HG02885 (cell line): ENCODE data around the gene MTOR.

Experiments
- ATAC-seq: cut with Tn5 transposase; IDR thresholded peaks from one replicate; pipeline ENCODE4 v1.9.1; 2021; ENCODE audit warnings: mild to moderate bottlenecking; ENCODE audit not compliant: unreplicated experiment, poor library complexity

The MTOR gene

DNA sequence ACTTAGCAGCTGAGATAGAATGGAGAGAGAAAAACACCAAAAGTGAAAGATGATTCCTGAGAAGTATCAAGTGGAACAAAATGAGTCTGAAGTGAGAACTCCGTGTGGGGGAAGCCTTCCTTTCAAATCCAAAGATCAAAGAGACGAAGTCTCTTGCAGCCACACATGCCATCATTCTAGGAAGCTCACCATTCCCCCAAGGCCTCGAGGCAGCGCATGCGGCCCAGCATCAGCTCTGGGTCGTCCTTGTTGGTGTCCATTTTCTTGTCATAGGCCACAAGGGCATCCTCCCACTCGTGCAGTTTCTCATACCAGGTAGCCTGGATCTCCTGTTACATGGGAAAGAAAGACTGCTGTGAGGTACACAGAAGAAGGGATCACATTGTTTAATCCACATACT lies 105.4 kb downstream of the MTOR start:
- no peak for ATAC-seq

DNA sequence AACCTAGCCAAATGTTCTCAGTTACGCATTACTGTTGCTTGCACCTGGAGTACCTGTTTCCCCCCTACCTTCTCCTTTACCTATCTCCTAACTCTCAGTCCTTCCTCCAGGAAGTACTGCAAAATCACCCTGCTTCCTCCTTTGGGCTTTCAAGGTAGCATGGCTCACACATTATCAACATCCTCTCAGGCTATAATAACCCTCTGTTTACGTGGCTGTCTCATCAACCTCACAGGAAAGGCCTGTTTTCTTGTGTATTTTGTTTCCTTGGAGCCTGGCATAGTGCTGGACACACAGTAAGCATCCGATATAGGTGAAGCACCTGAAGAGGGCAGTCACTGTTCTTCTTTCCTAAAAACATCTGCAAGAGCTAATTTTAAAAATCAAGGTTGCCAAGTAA lies 105.9 kb downstream of the MTOR start:
- no peak for ATAC-seq

DNA sequence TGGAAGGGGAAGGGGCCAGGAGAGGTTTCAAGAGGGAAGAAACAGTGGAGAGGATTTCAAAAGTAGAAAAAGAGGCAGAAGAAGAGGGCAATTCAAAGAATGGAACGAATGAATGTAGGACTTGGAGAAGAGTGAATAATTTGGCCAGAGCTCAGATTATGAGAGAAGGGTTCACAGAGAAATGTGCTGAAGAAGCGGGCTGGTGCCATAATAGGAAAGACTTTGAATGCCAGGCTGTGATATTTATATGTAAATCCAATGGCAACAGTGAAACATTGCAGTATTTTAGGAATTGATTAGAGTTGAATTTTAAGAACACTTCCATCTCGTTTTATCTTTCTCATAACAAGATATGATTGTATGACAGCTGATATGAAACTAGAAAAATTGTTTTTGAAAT lies 109.2 kb downstream of the MTOR start:
- no peak for ATAC-seq

DNA sequence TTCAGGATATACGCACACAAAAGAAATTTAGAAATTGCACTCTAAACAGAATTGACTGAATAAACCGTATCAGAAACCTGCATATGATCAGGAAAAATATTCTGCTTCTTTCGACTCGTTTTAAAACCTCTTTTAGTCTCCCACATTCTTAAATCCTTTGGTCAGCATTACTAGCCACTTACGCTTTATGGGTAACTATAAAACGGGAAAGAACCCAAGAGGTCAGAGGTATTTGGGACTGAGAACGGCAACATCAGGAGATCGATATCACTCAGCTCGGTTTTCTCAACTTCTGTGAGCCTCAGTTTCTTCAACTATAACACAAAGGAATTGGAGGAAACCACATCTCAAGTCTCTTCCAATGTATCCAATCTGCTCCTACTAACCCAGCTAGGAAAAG lies 109.6 kb downstream of the MTOR start:
- no peak for ATAC-seq

DNA sequence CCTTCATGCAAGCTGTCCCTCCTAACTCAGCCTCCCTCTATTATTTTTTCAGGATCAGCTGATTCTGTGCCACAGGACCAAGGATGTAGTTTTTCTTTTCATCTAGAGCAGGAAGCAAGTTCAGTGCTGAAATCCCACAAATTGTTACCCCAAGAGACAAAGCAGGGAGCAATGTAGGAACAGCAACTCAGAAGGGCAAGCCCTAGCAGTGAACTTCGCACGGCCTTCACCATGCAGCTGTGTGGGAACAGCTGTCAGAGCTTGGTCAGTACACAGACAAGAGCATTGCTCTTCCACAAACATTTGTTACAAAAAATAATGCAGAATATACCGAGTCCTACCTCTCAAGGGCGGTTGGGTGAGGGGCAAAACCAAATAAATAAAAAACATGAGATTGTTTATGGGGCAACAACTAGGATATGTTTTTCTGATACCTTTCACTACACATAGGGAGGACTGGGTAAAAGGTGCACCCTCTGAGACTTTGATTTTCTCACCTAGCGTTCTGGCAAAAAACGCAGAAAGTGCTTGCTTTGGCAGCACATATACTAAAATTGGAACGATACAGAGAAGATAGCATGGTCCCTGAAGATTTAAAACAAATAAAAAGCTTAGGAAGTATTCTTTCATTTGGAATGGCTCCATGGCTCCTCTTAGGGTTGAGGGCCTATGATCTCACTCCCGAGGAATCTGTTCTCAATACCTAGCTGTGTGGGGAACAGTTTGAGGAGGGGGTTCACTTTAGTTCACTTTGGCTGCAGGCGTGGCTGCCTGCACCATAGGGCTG lies 110.3 kb downstream of the MTOR start:
- no peak for ATAC-seq

DNA sequence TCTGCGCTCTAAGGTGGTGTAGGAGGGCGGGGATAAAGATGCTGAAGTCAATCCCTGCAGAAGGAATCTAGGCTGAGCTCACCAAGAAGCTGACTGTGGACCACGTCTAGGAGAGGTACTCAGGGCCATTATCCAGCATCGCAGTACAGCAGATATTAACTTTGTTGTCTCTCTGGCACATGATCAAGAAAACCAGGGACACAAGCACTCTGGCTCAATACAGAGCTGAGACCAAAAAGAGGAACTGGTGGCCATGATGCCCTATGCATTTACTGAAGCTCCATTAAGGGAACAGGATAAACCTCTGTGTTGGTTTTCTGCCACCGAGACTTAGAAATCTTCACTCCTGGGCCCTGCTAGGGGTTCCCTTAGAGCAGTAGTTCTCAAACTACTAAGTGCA lies 111.2 kb downstream of the MTOR start:
- no peak for ATAC-seq

DNA sequence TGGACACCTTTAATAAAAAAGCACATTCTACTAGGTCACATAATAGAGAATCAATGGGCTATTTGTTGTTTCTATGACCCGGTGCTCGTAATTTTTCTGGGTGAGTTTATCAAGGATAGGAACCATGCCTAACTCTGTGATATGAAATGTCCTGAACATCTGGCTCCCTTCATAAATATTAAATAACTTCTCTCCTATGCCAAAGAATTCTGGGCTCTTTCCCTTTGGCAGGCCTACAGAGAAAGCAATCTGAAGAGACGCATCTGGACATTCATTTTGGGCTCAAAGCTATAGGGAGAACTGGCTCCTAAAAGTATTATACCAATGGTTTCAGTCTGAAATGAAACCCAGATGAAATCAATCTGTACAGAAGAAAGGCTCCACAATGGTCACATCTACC lies 112.0 kb downstream of the MTOR start:
- ATAC-seq = no peak

DNA sequence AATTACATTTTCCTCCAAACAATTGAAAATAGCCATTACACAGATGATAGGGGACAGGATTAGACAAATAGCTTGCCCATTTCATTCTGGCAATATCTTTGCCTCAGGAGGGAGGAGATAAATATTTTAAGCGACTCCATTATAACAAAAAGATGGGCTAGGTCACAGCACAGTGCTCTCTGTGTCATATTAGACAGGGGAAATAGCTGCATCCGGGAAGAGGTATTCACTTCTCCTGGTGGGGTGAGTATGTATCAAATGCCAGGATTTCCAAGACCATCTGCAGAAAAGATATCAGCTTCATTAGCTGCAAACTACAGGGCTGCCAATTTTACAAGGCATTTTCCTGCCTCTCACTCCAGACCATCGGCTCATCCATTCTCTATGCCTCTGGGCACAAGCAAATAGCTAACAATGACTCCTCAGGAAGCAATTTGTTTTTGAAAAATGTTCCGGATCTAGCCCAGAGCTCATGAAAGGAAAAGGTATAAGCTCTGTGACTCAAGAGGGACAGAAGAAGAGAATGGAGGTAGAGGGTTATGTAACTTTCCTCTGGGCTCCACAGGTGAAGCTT lies 115.1 kb downstream of the MTOR start:
- ATAC-seq = no peak

DNA sequence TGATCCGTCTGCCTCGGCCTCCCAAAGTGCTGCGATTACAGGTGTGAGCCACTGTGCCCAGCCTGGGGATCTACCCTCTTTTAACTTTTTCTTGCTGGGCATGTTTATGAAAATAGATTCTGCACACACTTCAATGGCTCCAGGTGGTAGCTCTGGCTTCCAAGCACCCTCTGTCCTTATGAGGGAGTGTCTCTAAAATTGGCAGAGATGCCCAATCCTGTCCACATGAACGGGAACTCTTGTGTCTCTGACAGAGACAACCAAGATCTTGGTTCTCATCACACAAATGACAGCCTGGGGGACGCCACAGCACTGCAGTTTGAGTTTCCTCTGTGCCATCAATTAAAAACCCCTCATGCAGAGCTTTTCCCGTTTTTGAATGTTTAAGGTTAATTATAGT lies 116.6 kb downstream of the MTOR start:
- ATAC-seq = no peak

DNA sequence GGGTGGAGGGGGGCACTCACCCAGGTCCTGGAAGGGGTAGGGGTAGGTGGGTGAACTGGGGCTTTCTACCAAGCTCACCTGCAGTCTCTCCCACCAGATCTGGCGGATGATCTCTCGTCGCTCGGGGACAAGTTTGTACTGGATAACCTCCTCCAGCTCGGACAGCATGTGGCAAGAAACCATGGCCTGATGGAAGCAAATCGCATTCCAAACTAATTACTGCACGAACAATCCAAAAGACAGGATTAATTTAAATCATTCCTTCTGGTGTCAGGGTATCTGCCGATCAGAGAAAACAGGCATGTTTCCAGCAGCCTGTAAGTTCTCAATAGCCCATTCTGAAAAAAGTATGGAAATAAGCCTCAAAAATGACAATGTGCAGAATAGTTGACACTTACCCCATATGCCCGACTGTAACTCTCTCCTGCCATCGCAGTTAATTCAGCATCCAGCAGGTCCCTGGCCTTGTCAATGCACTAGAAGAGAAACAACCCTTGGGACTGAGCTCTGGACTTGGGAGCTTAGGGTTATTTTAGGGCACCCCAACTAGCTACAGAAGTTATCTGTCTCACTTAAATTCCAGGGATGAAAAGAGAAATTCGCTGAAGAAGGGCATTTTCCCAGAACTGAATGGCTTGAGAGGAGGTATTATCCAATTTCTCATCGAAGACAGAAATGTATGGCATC lies 117.6 kb downstream of the MTOR start:
- no peak for ATAC-seq

DNA sequence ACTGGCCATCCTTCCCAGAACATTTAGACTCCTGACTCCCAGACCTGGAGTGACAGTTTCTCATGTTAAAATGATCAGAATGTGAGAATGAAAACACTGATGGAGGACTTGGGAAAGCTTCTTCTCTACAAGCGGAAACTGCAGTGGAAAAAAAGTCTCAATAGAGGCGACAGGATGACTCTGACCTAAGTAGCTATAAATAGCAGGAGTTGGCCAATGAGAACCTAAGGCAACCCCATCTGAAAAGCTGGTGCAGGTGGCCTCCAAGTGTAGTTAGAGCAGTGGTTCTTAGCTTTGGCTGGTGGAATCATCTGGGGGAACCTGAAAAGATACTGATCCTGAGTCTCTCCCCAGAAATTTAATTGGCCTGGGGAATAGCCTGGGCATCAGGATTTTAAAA lies 118.4 kb downstream of the MTOR start:
- ATAC-seq = no peak

DNA sequence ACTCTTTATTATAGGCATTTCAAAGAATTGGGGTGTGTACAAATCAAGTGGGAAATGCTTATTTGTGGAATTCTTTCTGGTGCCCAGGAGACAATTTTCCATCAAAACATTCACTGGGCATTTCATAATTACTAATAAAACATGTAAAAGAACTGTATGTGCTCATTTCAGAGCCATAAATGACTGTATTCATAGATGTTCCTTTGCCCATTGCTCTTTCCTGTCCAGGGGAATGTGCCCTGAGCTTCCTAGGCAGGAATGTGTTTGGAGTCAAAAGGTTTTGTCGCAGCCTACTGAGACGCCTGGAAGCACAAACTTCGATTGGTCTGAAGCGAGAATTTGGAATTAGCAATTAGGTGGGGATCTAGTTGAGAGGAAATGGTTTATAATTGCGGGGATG lies 119.0 kb downstream of the MTOR start:
- no peak for ATAC-seq

DNA sequence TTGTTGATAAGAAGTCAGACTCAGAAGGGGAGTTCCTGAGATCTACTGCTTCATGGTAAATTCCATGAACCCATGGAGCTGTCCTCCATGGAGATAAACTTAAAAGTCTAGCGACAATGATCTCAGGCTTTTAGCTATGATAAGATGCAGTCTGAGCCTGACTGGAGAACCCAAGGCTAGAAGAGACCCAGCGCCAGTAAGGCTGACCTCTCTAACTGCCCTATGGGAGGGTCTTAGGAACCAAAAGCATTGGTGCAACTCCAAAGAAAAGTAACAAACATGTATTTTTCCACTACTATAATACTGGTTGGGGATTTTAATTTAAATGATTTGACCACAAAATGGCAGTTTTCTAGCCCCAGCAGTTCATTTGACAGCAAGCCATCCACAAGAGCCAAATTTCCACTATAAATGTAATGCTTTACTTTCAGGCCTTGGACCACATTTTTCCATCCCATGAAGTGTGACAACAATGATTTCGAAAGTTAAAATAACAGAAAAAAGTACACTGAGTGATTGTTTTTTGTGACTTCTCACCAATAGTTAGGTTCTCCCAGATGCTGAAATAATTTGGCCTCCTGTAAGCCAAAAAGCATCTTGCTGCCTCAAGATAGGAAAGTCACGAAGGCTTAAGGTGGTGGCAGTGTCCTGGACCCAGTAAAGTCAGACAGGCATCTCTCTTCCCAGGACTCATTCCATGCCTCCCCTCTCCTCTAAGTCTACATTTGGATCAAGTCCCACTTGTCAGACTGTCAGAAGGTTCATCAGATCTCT lies 119.5 kb downstream of the MTOR start:
- no peak for ATAC-seq

DNA sequence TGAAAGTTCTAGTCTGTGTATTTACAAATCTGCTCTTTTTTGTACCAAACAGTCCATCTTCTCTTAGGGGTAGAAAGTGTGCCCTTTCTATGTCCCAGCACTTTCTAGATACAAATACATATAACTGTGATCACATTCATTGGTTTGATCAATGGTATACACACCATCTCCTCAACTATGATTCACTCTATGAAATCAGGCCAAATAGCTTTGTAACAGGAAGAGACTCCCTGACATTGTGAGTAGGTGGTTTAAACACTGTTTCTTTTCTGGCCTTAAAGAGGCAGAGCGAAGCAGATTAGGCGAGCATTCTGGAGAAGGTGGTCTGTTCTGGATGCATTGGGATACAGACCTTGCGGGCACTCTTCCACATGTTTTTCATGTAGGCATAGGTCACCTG lies 123.4 kb downstream of the MTOR start:
- ATAC-seq = no peak

DNA sequence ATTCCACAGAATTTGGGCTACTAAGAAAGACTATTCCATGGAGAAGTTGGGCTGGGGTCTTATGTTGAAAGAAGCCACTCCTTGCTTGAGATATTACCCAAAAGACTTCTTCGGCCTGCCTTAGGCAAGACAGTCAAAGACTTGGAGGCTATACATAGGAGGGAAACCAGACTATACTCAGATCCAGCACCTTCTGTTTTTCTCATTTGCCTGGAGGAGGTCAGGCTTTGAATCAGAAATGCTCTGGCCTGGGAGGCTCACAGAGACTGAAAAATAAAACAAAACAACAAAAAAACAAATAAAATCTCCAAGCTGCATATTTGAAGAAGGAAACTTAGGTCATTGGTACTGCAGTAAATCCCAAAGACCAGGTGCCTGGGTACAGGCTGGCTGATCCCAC lies 124.3 kb downstream of the MTOR start:
- no peak for ATAC-seq

DNA sequence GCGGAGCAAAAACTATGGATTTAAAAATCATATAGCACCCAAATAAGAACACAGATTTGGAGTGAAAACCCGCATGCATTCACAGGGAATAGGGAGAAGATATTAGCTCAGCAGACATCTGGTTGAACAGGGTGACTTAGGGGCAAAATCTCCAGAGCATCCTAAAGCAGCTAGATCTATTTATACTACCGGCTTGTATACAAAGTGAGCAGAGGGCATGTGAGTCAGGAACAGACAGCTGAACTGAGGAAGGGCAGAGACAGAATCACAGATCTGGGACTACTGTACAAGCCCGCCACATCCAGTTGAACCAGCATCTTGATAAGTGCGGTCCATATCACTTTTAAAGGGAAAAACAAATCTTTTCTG lies 127.5 kb downstream of the MTOR start:
- no peak for ATAC-seq

DNA sequence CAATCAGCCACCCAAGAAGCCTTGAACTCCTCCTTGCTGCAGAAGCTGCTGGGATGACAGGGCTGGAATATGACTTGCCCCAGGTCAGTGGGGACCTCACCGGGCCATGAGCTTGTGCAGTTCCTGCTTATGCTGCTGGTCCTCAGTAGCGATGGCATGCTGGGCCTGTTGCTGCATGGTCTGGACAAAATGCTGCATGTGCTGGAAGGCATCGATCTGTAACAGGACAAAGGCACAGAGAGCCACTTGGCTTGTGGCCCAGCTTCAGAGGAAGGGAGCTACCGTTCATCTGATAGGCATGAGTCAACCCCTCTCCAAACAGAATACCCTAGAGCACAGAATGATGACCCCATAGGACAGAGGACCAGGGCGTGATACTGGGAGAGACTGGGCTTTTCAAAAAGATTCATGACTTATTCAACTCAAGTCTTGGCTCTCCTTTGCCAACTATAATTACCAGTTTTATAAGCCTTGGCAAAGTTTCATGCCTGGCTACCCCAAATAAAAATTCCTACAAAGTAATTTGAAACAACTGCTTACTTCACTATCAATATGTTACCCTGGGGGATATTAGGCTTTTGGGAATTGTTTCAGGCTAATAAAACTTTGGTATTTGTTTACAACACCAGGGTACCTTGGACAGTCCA lies 128.0 kb downstream of the MTOR start:
- no peak for ATAC-seq

DNA sequence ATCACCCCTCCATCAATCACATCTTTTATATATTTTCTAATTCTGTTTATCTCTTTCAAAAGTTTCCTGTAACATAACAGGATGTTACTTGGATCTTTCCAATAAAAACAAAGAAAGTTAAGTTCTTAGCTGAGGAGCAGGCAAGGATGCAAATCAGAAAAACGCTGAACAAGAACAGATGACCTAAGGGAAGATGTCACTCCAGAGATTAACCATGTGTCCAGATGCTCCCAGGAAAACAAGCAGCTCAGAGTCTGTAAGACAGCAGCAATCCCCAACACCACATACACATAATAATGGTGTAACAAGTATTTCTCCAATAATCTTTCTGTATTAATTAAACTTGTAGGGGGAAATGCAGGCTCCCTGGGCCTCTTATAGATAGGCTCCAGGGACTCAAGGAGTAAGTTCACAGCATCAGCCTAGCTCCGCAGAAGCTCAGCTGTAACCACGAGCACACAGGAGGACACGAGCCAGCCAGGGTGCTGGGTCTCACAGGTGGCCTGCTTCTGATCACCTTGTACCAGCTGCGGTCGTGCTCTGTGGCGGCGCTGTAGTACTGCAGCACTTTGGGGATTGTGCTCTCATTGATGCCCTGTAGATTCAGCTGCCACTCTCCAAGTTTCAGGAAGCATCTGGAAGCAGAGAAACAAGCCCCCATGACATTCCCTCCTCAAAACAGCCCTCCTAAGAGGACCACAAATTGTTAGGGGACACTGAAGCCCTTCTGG lies 129.6 kb downstream of the MTOR start:
- no peak for ATAC-seq

DNA sequence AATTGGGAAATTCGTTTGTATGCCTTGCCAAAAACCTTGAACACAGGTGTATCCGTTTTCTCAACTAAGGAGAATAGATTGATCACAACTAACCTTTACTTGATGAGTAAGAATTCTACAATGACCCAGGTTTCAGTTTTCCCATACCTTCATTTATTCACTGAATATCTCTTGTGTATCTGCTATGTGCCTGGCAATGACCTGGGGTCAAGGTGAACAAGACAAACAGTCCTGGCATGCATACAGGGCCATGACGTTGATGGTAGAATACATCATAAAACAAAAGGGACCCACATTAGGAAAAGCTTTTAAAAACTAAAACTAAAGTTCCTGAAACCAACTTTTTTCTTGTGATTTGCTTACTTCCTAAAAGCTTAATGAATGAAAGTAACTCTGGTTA lies 130.5 kb downstream of the MTOR start:
- no peak for ATAC-seq

DNA sequence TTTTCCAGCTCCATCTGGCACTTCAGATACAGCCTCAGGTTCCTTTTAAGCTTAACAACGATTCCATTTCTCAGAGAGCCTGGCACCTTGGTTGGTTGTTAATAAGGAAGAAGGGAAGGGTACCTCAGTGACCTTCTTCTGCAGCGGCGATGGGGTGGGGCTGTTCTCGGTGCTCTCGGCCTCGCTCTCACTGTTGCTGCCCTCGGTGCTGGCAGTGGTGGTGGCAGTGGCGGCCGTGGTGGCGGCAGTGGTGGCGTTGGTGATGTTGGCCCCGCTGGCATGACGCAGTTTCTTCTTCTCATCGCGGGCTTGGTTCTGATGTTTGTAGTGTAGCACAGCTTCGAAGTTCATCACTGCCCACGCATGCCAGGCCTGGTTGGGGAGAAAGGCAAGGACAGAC lies 131.9 kb downstream of the MTOR start:
- no peak for ATAC-seq
